Right atrium auricular region (tissue), 2 donors: ENCODE data around the gene FCRL1. TPM values are rescaled to one million over a fixed set of nuclear protein-coding genes. Genes with fewer than 3 reads are reported as not detected.

Source experiments
- DNase-seq: peaks from one replicate; pipeline ENCODE4 v3.0.0-alpha.2; 2019; ENCODE audit warnings: low spot score
- H3K27ac ChIP-seq, 2 donors: fragments of 200-600 bp; sonication (generic); 1 replicate in 1 of 2; 2 replicates in 1 of 2; pipeline ENCODE4 v1.5.1; 2016 to 2019
- H3K27me3 ChIP-seq, 2 donors: fragments of 200-600 bp; sonication (generic); one replicate each; pipeline versions ENCODE4 v1.5.1 to v1.6.0; 2017 to 2019
- H3K36me3 ChIP-seq: fragments of 200-600 bp; sonication (generic); one replicate; pipeline ENCODE4 v1.5.1; 2016
- H3K4me1 ChIP-seq, 2 donors: fragments of 200-600 bp; sonication (generic); one replicate each; pipeline versions ENCODE4 v1.5.1 to v1.6.0; 2017 to 2019
- H3K4me3 ChIP-seq, 2 donors: fragments of 200-600 bp; sonication (generic); 1 replicate in 1 of 2; 2 replicates in 1 of 2; pipeline ENCODE4 v1.5.1; 2017 to 2019; ENCODE audit warnings: mild to moderate bottlenecking in 1 of 2, moderate library complexity in 1 of 2
- H3K9me3 ChIP-seq, 2 donors: fragments of 200-600 bp; sonication (generic); one replicate each; pipeline ENCODE4 v1.5.1; 2019
- CTCF ChIP-seq, 2 donors: fragments of 200-600 bp; sonication (generic); IDR thresholded peaks; one replicate each; pipeline ENCODE4 v1.5.1; 2019; ENCODE audit warnings: antibody characterized with exemption in 2 of 2
- total RNA-seq, 2 donors: library from RNA; depleted of rRNA; stranded (reverse); fragments of >200 nt; gene quantifications; one replicate each; pipeline ENCODE4 v1.1.0, GENCODE V29; 2016

The FCRL1 gene
- total RNA-seq, 2 donors from 2014 or later, result 1.5 TPM; not detected in 1

DNA sequence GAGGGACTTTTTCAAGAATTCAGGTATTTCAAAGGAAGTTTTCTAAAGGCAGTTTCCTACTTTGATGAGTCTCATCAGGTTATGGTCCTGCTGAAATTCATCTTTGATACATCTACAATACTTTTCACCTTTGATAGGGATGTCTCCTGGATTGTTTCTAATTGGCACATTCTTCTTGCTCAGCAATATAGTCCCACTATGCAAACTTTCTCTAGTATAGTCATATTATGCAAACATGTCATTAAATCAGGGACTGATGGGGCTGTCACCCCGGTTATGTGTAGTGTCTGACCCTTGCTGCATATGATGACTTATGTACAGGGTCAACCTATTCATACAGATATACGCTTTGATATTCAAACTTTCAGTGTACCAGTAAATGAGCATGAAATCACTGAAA, 379 bp upstream of the FCRL1 start:
- no peak for DNase-seq
- no peaks in the 10 kb centered on the region for H3K36me3 ChIP-seq
- no peaks in the 10 kb centered on the region for H3K27me3 ChIP-seq
- no peak overlapping the region for H3K27ac ChIP-seq
- H3K9me3 ChIP-seq, result no peaks in the 10 kb centered on the region
- no peak overlapping the region for H3K4me3 ChIP-seq
- TF ChIP-seq CTCF (IDR thresholded peaks at IDR 0.05), result no peak
- no peaks in the 10 kb centered on the region for H3K4me1 ChIP-seq

DNA sequence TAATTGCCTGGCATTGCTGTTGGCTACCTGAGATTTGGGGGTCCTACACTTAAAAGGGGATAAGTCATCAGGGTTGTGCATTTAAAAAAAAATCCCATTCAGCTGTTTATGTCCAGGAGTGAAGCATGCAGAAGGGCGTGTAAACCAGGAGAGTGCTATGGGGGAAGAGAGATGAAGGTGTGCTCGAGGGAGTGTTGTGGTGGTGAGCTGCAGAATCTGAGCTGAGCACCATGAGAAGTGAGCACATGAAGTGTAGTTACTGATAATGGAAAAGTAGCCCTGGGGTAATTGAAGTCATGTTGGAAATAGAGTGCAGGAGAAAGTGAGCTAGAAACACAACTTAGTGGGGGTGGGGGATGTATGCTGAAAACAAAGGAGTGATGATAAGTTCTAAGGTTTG, 705 bp downstream of the FCRL1 start:
- Histone ChIP-seq H3K36me3 (no peaks in the 10 kb centered on the region), H3K4me3 (no peak overlapping the region), H3K4me1 (no peaks in the 10 kb centered on the region), H3K9me3 (peaks cover 0 to 8% of the 10 kb centered on the region in 2 donors), H3K27me3 (no peaks in the 10 kb centered on the region), H3K27ac (no peak overlapping the region)
- TF ChIP-seq CTCF (IDR thresholded peaks at IDR 0.05), result no peak
- DNase-seq, result no peak

- Histone ChIP-seq H3K27me3 (no peaks in the 10 kb centered on the region), H3K4me1 (no peaks in the 10 kb centered on the region), H3K36me3 (no peaks in the 10 kb centered on the region), H3K4me3 (no peak overlapping the region), H3K9me3 (peaks cover 0 to 32% of the 10 kb centered on the region in 2 donors), H3K27ac (no peak overlapping the region)
- TF ChIP-seq CTCF (IDR thresholded peaks at IDR 0.05), result no peak
- DNase-seq, result no peak
Observed at GRCh38 chr1:157813269-157813668, 6.7 kb downstream of the FCRL1 start.

GRCh38 chr1:157806431-157807149, 13.3 kb downstream of the FCRL1 start:
- H3K4me3 ChIP-seq, result no peak overlapping the region
- no peaks in the 10 kb centered on the region for H3K9me3 ChIP-seq
- DNase-seq, result no peak
- no peaks in the 10 kb centered on the region for H3K27me3 ChIP-seq
- TF ChIP-seq CTCF (IDR thresholded peaks at IDR 0.05), result no peak
- no peak overlapping the region for H3K27ac ChIP-seq
- no peaks in the 10 kb centered on the region for H3K36me3 ChIP-seq
- no peaks in the 10 kb centered on the region for H3K4me1 ChIP-seq

DNA sequence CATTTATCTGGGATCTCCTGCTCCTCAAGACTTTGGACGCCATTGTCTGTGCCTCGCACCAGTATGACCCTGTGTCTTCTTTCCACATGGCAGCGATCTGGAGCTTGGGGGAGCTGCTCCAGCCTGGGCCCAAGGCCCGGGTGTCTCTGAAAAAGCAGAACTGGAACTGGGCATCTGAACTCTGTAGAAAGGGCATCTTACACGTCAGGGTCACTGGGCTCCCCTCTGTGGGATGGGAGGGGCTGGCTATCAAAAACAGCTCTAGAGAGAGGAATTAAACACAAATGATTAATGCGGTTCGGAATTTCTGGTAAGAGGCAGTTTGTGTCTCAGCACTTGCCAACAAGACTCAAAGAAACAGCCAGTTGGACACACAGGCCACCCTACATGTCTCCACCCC, 16.1 kb downstream of the FCRL1 start:
- H3K36me3 ChIP-seq, result no peaks in the 10 kb centered on the region
- no peak for TF ChIP-seq CTCF (IDR thresholded peaks at IDR 0.05)
- H3K4me1 ChIP-seq, result no peaks in the 10 kb centered on the region
- H3K9me3 ChIP-seq, result no peaks in the 10 kb centered on the region
- no peak overlapping the region for H3K27ac ChIP-seq
- H3K27me3 ChIP-seq, result no peaks in the 10 kb centered on the region
- no peak for DNase-seq
- no peak overlapping the region for H3K4me3 ChIP-seq

DNA sequence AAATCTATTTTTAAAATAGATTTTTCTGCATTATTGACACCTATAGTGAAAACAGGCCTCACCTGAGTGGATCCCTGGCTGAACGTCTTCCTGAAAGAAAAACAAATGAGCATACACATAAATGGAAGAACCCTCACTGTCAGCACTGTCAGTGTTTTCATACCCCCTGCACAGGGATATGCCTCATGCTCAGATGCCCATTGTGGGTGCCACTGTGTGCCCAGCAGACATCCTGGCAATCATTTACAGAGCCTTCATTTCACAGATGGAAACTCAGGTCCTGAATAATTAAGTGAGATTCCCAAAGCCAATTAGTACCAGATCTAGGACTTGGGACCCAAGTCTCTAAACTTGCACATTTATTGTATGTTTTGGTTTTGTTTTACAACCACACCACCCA, 19.9 kb downstream of the FCRL1 start:
- no peak for DNase-seq
- Histone ChIP-seq H3K9me3 (no peaks in the 10 kb centered on the region), H3K4me3 (no peak overlapping the region), H3K27ac (no peak overlapping the region), H3K36me3 (no peaks in the 10 kb centered on the region), H3K4me1 (no peaks in the 10 kb centered on the region), H3K27me3 (no peaks in the 10 kb centered on the region)
- no peak for TF ChIP-seq CTCF (IDR thresholded peaks at IDR 0.05)
